HG02870 (cell line): ENCODE data around the gene BOLL.
"Not testable (repeated sequence)": the region's sequence is repeated elsewhere in the genome, so short reads cannot be mapped to it uniquely, and the experiment has no call there.

ENCODE experiments used
- ATAC-seq: cut with Tn5 transposase; IDR thresholded peaks from one replicate; pipeline ENCODE4 v1.9.1; 2021; ENCODE audit warnings: mild to moderate bottlenecking, moderate library complexity; ENCODE audit not compliant: unreplicated experiment

The BOLL gene

DNA sequence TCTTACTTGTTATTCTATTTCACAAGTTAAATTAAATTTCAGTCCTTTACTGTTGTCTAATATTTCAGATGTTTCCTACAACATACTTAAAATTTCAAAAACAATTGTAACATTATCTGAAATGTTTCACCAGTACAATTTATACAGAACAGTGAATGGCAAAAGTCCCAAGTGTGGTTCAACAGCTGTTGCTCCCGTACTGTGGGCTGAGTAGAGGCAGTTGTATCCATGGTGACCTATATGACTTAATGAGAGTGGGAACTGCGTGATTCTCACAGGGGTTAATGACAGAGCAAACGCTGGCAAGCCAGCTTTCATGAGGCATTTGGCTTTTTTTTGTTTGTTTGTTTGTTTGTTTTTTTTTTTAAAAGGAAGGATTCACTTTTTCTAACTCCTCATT, 13.9 kb upstream of the BOLL start:
- no peak for ATAC-seq

DNA sequence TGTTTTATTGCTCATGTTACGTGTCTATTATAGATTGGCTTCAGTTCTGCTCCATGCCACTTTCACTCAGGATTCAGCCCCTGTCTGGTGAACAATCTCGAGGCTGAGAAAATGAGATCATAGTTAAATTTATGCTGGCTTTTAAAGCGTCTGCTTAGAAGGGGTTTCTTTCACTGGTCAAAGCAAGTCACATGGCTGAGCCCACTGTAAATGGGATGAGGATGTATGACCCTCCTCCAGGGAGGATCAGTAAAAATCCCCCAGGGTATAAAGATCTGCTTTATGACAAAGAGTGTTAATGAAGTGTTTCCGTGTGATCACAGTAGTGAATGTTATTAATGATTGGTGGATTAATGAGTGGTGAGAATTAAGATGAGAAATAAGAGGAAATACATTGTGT, 13.1 kb upstream of the BOLL start:
- no peak for ATAC-seq

DNA sequence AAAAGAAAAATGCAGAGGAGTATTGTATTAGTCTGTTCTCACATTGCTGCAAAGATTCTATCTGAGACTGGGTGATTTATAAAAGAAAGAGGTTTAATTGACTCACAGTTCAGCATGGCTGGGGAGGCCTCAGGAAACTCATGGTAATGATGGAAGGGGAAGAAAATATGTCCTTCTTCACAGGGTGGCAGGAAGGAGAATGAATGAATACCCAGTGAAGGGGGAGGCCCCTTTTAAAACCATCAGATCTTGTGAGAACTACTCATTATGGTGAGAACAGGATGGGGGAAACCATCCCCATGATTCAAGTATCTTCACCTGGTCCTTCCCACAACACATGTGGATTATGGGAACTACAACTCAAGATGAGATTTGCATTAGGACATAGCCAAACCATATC, 10.2 kb upstream of the BOLL start:
- ATAC-seq = no peak

DNA sequence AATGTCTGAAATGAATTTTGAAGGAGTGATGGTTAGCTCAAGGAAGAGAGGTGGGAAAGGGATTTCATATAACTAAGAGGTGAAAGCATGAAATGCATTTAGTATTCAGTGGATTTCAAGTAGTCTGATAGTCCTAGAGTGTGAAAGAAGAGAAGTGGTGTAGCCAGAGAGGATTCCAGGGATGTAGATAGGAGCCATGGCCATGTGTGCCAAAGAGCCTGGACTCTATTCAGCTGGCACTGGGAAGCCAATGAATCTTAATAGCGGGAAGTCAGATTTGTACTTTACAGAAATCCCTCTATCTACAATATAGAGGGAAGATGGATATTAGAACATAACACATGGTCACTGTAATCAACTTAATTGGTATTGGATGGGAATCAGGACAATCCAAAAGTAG, 8.3 kb upstream of the BOLL start:
- ATAC-seq = no peak

DNA sequence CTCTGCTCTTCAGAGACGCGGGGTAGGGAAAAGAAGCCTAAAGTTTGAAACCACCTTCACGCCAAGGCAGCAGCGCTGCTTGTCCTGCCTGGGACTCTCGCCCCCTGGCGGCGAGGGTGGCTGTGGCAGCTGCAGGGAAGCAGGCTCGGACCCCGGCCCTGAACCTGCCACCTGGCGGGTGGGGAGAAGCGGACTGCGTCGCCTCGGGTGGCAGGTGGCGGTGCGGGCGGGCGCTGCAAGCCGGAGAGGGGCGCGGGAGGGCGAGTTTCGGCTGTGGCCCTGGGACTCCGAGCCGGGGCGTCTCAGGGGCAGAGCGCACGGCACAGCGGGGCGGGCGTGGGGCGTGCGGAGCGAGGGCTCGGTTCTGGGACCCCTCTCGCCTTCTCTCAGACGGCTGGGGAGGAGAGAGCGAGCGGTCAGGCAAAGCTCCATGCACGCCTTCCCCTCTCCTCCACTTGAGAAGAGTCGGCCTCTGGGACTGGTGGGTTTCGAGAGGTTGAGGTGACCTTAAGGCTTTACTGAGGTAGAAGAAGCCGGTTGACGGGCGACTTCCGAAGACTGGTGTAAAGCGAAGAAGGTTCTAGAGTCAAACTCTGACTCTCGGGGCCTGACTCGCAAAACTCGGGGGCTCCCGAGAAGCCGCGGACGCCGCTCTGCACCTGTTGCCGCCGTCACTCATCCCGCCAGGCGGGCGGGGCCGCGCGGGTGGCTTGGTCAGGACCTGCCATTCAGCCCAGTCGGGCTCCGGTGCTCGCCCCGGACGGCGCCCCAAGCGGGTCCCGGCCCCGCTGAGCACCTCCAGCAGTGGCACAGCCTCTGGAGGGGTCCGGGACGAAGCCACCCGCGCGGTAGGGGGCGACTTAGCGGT, 1.1 kb upstream of the BOLL start:
- ATAC-seq = peak; percentile 52

DNA sequence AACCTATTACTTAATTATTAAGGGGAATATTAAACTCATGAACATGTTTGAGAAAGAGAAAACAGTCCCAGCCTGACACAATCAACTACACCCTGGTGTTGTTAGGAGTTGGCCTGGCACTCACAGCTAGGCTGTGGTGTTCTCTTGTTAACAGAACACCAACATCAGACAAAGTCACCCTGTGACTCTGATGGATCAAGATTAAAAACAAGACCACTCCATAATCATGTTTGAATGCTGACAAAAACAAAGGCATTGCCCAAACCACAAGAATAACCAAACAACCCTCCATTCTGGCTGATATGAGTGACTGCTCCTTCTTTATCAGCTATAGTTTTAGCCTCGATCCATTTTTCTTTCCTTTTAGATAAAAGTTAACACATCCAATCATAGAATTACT, 3.0 kb downstream of the BOLL start:
- ATAC-seq = no peak

DNA sequence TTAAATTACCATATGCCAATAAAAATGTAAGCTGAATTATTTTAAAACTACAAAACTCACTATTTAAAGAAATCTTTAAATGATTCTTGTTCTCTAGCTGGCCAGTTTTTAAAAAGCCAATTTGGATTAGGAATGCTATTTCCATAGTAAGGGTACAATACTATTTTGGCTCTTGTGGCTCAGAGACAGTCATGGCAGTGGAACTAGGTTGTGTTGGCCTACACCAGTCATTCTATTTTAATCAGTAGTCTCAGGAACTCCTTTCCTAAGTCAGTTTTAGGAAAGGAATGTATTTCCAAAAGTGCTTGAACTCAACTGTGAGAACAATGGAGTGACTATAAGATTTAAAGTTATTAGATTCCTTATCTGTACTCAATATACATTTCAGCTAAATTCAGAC, 5.9 kb downstream of the BOLL start:
- no peak for ATAC-seq

DNA sequence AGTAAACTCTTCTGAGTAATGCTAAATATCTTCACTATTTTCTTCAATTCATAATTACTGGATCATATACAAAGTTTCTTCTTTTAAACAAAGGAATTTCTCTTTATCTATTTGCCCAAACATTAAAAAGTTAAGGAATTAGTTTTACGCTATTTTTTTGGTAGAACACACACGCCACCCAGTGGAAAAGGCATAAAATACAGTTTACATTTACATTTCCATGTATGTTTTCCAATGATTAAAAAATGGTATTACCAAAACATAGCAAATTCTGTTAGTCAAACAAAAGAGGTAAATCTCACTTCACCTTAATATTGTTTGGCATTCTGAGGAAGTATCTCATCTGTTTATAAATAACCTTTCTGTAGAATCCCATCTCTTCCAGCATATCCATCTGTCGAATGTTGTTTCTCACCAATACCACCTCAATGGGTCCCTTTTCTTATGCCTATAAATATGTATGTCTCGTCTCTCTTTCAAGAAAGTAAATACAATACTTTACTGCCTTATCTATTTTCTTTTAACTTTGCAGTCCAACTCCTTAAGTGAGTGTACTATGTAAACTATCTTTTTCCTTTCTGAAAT, 7.2 kb downstream of the BOLL start:
- no peak for ATAC-seq

DNA sequence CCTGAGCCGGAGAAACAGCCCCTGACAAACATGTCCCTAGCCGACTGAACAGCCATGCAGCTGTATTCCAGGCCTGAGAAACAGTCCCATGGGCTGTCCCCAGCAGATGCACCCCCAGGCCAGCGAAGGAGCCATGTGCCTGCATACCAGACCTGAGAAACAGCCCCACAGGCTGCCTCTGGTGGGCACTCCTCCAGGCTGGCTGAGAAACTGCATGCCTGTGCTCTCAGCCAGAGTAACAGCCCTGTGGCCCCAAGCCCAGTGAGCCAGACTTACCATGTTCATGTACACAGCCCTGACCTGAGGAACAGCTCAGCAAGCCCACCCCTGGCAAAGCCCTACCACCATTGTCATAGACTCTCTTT, 24.8 kb downstream of the BOLL start:
- ATAC-seq = no peak

DNA sequence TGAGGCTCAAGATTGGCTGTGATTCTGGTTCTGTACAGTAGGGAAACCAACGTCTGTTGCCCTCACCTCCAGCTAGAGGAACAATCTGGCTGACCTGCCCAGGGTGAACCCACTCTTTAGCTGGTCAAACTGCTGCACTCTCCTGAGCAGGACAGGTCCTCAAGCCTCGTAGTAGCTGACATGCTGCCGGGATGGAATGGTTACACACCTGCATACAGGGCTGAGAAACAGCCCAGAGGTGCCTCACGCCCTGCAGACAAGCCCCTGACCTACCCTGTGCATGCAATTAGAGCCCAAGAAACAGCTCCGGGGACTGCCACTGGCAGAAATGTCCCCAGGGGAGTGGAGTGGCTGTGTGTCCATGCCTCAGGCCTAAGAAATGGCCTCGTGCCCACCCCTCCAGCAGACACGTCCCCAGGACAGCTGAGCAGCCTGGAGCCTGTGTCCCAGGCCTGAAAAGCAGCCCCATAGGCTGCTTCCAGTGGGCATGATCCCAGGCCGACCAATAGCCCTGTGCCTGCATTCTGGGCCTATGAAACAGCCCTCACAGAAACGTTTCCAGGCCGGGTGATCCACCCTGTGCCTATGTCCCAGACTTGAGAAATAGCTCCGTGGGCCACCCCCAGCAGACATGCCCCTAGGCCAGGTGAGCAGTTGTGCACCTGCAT, 25.4 kb downstream of the BOLL start:
- ATAC-seq = no peak

DNA sequence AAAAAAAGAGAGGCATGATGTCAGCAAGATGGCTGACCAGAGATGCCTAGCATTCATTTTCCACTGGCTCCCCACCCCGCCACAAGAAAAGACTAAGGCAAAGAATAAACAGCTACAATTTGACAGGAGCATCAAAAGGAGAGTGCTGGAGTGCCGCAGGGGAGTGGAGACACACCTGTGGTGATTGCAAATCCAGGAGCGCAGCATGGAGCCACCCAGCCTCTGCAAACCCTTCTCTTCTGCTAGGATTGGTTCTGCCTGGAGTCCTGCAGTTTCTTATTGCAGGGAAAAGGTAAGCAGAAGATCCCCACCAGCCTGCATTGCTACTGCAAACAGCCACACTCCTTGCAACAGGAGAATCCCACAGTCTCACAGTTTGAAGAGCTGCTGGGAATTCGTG, 26.1 kb downstream of the BOLL start:
- ATAC-seq = no peak

DNA sequence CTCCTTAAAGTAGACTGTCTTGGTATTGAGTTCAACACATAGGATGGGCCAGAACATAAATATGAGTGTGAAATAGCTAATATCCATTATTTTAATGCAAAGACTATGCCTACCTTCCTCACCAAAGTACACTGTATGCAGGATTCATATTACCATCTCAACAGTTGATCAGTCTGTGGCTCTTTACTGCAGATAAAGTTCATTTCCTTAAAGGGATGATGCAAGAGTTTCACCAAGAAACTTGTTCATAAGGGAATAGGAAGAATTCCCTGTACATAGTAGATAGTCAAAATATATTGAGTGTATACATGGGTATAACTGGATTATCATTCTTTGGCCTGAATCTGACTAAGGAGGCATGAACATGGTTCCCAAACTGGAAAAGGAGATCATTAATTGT, 44.9 kb downstream of the BOLL start:
- ATAC-seq = no peak

DNA sequence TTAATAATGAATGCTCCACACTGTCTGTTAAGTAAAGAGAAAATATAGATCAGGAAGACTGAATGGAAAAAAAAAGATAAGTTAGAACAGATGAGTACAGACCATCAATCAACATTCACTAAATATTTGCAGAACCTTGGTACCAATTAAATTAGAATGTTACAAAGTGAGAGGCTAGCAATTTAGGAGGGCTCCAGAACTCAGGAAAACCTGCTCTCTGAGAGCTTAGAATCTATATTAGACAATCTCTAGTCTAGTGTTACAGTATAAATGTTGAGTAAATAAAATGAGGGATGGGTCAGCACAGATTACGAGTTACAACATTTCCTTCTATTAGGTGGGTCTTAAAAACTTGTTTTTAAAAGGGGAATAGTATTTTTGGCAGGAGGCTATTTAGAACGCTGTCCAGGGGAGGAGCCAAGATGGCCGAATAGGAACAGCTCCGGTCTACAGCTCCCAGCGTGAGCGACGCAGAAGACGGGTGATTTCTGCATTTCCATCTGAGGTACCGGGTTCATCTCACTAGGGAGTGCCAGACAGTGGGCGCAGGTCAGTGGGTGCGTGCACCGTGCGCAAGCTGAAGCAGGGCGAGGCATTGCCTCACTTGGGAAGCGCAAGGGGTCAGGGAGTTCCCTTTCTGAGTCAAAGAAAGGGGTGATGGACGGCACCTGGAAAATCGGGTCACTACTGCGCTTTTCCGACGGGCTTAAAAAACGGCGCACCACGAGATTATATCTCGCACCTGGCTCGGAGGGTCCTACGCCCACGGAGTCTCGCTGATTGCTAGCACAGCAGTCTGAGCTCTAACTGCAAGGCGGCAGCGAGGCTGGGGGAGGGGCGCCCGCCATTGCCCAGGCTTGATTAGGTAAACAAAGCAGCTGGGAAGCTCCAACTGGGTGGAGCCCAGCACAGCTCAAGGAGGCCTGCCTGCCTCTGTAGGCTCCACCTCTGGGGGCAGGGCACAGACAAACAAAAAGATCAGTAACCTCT, 56.3 kb downstream of the BOLL start:
- not testable (repeated sequence) for ATAC-seq

DNA sequence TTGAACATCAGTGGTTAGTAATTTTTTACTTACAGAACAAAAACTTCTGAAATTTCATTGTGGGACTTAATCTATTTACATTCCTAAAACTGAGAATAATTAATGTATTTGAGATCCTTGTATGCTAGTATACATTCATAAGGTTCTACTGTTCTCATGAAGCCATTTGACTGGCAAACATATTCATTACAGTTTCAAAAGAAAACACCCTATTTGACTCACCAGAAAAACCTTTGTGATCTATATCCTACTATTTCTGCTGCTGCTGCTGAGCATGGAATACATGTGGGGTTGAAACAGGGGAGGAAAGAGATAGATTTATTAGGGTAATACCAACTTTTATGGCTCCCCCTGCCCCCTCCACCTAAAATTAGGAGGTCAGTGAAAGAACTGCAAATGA, 58.1 kb downstream of the BOLL start:
- ATAC-seq = no peak

DNA sequence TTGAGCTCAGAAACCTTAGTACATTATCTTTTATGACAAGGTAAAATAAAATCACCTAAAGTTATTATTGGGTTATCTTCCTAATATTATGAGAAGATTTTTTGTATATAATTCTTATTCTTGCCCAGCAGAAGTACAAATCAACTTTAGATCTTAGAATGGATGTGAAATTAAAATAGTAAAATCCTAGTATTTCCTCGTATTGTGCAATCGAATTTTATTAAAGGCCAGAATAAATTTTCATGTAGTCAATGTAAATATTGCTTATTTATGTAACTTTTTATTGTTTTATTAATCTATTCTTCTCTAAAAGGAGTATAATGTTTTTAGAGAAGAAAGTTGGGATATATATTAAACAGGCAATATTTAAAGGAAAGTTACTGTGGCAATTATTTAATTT, 67.3 kb downstream of the BOLL start:
- ATAC-seq = no peak

DNA sequence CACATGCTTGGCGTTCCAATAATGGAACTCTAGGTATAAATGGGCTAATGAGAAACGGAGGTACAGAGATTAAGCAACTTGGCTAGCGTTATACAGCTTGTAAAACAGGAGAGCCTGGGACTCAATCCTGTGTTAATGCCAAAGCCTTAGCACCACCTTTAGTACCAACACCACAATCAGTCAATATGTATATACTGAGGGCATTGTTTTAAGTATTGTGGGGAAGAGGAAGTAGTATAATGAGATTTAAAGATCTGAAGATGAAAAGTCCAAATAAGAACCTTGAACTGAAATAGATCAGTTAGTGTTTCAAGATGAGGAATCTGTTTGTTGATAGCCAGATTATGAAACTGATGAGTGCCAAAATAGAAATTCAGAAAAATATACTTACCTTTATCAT, 71.8 kb downstream of the BOLL start:
- no peak for ATAC-seq

DNA sequence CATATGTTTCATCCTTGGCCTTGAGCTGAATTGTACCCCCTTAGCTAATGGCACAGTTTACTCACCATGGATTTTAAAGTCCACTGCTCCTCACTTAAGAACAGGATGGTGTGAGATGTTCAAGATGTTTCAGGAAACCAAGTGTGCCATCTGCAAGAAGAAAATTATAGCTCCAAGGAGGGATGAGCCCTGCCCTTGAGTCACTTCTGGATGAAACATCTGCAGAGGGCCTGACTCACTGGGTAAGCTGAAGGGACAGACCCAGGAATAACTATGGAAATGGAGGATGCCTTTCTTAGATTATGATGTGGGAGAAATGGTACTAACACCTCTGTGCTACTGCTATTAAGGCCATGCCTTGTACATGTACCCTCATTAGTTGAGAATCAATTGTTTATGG, 73.5 kb downstream of the BOLL start:
- ATAC-seq = no peak

DNA sequence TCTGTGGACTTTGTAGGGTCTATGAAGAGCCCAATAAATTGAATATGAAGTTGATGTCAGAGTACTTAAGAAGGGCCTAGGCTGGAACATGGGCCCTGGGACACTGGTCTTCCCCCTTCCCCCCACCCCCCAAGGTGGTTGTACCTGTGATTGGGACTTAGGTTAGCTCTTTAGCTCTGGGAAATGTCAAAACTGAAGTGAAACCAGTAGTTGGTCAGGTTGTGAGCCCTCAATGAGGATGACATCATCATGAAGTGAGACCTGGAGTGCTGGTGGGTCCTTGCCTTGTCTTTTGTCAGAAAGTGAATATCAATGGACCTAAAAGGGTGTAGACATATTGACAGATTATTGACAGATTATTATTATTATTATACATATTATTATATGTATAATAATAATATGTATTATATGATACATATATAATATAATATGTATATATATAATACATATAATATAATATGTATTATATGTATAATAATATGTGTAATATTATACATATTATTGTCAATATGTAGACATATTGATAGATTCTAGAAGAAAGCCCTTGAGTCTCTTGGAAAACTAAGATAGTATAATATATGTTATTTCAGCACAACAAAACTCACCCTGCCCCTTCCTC, 74.6 kb downstream of the BOLL start:
- ATAC-seq = peak; percentile 90

DNA sequence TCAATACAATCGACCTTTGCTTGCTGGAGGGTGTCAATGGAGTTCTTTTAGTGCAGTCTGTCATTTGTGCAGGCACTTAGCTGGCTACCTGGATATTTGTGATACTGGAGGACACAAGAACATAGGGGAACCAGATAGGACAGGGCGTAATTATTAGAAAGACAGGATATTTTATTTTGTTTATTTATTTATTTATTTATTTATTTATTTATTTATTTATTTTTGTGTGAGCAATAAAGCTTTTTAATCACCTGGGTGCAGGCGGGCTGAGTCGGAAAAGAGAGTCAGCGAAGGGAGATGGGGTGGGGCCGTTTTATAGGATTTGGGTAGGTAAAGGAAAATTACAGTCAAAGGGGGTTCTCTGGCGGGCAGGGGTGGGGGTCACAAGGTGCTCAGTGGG, 76.0 kb downstream of the BOLL start:
- ATAC-seq = not testable (repeated sequence)

DNA sequence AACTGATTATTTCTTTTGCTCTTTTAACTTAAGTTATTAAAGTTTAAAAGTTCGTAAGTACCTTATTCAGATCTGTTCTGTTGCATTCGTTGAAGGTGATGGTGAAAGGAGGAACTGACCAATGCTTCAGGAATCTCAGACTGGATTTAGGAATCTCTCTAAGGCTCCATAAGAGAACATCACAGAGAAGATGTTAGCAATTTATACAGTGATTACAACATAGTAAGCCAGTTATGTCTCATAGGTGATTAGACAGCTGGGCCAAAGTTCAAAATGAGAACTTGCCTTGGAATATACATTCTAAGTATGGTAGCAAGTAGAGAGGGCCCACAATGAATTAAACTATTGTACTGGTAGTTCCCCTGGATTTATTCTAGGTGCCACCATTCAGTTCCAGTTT, 76.8 kb downstream of the BOLL start:
- ATAC-seq = no peak
